Right lobe of liver (tissue), 4 donors: ENCODE results near the gene GABRB3.

Experiments used
- POLR2A ChIP-seq: fragments of 450-650 bp; IDR thresholded peaks from one replicate; pipeline ENCODE4 v1.6.1; 2017; ENCODE audit warnings: antibody characterized with exemption, mild to moderate bottlenecking
- TF ChIP-seq, protein P1 (sequence below), 4 donors: fragments of 200-600 bp in 3 of 4; fragments of 450-650 bp in 1 of 4; IDR thresholded peaks; one replicate each; pipeline versions ENCODE4 v1.5.1 to v1.8.0; 2016 to 2022; ENCODE audit warnings: antibody characterized with exemption in 4 of 4, mild to moderate bottlenecking in 2 of 4
- donor health status: DM: no; HTN: no; CAD: no.
- donor health status: DM: no; HTN: no; CAD: no.
- donor health status: DM: no; HTN: yes; CAD: no.

- TF ChIP-seq, protein P1, sequence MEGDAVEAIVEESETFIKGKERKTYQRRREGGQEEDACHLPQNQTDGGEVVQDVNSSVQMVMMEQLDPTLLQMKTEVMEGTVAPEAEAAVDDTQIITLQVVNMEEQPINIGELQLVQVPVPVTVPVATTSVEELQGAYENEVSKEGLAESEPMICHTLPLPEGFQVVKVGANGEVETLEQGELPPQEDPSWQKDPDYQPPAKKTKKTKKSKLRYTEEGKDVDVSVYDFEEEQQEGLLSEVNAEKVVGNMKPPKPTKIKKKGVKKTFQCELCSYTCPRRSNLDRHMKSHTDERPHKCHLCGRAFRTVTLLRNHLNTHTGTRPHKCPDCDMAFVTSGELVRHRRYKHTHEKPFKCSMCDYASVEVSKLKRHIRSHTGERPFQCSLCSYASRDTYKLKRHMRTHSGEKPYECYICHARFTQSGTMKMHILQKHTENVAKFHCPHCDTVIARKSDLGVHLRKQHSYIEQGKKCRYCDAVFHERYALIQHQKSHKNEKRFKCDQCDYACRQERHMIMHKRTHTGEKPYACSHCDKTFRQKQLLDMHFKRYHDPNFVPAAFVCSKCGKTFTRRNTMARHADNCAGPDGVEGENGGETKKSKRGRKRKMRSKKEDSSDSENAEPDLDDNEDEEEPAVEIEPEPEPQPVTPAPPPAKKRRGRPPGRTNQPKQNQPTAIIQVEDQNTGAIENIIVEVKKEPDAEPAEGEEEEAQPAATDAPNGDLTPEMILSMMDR (IDR thresholded peaks at IDR 0.05), result no peak
- TF ChIP-seq POLR2A, result no peak
Measured at GRCh38 chr15:26628879-26629529, 143.9 kb downstream of the GABRB3 start.
